Measurements from ENCODE around the gene ANTXR2.

DNA sequence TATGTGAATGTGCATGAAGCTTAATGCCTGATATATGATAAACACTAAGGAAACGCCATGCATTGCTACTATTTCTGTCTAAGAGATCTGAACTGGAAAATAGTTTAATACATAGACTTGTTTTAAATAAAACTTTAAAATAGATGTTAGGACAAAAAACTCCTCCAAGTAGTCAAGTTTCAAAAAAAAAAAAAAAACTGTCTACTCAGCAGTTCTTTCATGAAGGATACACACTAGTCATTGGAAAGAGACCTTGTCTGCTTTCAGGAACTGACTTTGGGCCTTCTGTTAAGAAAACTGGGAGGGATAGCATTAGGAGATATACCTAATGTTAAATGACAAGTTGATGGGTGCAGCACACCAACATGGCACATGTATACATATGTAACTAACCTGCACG lies 138.4 kb downstream of the ANTXR2 start:
- TF ChIP-seq, protein P1, sequence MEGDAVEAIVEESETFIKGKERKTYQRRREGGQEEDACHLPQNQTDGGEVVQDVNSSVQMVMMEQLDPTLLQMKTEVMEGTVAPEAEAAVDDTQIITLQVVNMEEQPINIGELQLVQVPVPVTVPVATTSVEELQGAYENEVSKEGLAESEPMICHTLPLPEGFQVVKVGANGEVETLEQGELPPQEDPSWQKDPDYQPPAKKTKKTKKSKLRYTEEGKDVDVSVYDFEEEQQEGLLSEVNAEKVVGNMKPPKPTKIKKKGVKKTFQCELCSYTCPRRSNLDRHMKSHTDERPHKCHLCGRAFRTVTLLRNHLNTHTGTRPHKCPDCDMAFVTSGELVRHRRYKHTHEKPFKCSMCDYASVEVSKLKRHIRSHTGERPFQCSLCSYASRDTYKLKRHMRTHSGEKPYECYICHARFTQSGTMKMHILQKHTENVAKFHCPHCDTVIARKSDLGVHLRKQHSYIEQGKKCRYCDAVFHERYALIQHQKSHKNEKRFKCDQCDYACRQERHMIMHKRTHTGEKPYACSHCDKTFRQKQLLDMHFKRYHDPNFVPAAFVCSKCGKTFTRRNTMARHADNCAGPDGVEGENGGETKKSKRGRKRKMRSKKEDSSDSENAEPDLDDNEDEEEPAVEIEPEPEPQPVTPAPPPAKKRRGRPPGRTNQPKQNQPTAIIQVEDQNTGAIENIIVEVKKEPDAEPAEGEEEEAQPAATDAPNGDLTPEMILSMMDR (IDR thresholded peaks at IDR 0.05) = no peak
- TF ChIP-seq POLR2A (IDR thresholded peaks at IDR 0.05) (no peak), POLR2AphosphoS5 (IDR thresholded peaks at IDR 0.05) (no peak), EP300 (IDR thresholded peaks at IDR 0.05) (no peak)
